Esophagus muscularis mucosa (tissue), 3 donors: Measurements from ENCODE around the gene SLC25A23.

Experiments used
- CTCF ChIP-seq, 3 experiments: fragments of 200-600 bp in 2 of 3; fragments of 450-650 bp in 1 of 3; sonication (generic) in 2 of 3; IDR thresholded peaks; one replicate each; pipeline ENCODE4 v1.5.1; 2017 to 2019; ENCODE audit warnings: antibody characterized with exemption in 3 of 3, mild to moderate bottlenecking in 2 of 3, moderate library complexity in 1 of 3
- POLR2A ChIP-seq: fragments of 450-650 bp; IDR thresholded peaks from one replicate; pipeline ENCODE4 v1.6.1; 2017; ENCODE audit warnings: antibody characterized with exemption, moderate library complexity, mild to moderate bottlenecking, low read depth

GRCh38 chr19:6494438-6495036, 34.9 kb upstream of the SLC25A23 start:
- TF ChIP-seq CTCF (IDR thresholded peaks at IDR 0.05) (no peak), POLR2A (no peak)
